Activated CD8-positive, alpha-beta memory T cell treated with anti-CD3 and anti-CD28 coated beads for 4 hours (primary cell): ENCODE data around the gene HIRA.

Source experiments
- DNase-seq, 2 donors: peaks; one replicate each; pipeline ENCODE4 v3.0.0-alpha.2; 2020; ENCODE audit warnings: low read depth in 2 of 2

The HIRA gene

GRCh38 chr22:19407649-19408606 is 23.6 kb downstream of the HIRA start:
- DNase-seq, result no peak

GRCh38 chr22:19406846-19407245 is 24.7 kb downstream of the HIRA start:
- no peak for DNase-seq

- DNase-seq, result no peak
Measured at GRCh38 chr22:19406281-19406811, 25.2 kb downstream of the HIRA start.

DNA sequence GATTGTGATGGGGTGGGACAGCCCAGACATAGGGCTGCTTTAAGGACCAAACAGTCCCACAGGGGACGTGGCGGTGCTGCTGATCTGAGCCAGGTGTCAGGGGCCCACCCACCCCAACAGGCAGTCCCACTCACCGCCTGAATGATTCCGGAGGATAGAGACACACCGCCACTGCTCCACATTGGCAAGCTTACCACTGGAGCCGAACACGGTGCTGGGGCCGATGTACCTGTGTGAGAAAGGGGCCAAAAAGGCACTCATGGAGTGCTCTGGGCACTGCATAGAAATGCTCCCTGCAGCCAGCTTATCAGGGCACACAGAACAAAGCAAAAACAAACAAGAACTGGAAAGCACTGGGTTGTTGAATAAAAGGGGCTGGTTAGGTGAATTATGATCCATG is 25.9 kb downstream of the HIRA start:
- DNase-seq, result no peak

DNA sequence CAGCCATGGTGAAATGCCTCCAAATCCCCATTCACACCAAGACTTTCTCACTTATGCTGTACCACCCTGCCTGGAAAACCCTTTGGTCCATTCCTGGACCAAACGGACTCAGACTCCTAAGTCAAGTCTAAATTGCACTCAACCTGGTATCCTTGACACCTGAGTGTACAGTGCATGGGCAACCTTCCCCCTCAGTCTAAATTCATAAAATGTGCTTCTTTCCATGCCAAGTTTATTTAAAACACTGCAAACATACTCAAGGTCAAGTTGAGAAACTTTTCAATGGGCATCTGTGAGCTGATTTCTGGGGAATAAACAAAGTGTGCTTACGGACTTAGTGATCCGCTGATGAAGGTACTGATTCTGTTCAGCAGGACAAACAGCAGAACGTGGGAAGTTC is 26.4 kb downstream of the HIRA start:
- DNase-seq, result no peak

DNA sequence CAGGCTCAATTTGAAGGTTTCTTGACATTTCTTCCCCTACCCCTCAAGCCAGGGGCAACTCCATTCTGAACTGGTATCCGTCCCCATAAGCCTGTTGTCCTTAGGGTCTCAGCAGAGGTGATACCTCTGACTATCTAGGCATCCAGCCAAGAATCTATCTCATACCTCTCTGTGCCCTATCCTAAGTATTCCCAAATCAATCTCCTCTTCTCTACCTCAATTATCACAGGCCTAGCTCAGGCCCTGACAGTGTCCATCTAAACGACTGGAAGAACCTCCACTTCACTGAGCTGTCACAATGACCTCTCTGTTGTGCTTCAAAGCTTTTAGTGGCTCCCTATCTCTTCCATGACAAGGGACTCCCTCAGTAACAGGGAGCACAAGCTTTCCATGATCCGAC is 26.9 kb downstream of the HIRA start:
- no peak for DNase-seq

- DNase-seq, result no peak
Measured at GRCh38 chr22:19402642-19403191, 28.8 kb downstream of the HIRA start.

DNA sequence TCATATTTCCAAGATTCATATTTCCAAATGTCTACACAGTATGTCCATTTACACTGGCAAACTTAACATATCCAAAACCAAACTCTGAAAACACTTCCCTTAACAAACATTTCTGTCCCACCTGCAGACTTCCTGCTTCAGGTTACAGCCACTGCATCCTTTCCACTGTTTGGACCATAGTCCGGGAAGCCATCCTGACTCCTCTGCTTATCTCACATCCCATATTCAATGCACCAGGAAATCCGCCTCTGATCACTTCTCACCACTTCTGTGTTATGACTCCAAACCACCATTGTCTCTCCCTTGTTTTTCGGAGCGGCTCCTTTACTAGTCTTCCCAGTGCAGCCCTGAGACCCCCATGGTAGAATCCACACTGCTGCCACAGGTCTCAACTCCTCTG is 30.1 kb downstream of the HIRA start:
- DNase-seq, result no peak

DNA sequence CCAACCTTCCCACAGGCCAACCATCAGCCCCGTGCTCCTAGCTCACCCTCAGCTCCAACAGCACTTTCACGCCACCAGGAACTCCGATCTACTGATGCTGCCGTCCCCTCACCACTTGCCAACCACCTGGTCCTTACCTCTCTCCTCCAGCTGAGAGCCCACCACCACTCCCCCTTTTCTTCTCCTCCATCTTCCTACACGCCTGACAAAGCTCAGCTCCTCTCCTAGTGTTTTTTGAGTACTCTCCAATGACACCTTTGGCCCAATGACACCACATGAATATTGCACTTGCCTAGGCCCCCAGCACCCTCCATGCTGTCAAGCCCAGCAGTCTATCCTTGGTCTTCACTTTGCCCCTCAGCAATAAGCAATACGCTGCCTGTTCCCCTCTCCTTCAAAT is 30.7 kb downstream of the HIRA start:
- no peak for DNase-seq

DNA sequence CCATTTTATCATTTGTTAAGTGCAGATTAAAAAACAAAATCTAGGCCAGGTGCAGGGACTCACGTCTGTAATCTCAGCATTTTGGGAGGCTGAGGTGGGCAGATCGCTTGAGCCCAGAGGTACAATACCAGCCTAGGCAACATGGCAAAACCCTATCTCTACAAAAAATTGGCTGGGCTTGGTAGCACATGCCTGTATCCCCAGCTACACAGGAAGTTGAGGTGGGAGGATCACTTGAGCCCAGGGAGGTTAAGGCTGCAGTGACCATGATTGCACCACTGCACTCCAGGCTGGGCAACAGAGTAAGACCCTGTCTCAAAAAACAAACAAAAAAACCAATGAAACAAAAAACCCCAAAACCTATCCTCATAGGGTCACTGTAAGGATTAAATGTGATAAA is 32.9 kb downstream of the HIRA start:
- DNase-seq, result no peak

GRCh38 chr22:19398206-19398605 is 33.3 kb downstream of the HIRA start:
- no peak for DNase-seq

GRCh38 chr22:19397734-19398104 is 33.8 kb downstream of the HIRA start:
- DNase-seq, result no peak

GRCh38 chr22:19396934-19397733 is 34.4 kb downstream of the HIRA start:
- no peak for DNase-seq

GRCh38 chr22:19396561-19396933 is 35.0 kb downstream of the HIRA start:
- no peak for DNase-seq

DNA sequence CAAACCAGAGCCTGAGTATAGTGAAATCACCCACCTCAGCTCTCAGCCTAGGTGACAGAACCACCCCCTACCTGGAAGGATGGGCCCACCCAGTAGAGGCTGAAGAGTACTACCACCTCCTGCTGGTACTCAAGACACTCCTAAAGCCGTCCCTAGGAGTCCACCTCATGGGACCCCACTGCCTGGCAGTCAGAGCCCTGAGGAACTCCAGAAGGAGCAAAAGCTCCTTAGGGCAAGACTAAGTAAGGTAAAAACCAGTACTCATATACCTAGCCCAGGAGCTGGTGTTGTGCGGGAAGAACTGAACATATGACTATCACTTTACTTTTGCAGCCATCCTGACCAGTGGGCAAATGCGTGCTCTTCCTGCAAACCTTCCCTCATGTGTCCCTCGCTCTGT is 36.3 kb downstream of the HIRA start:
- DNase-seq, result no peak

DNA sequence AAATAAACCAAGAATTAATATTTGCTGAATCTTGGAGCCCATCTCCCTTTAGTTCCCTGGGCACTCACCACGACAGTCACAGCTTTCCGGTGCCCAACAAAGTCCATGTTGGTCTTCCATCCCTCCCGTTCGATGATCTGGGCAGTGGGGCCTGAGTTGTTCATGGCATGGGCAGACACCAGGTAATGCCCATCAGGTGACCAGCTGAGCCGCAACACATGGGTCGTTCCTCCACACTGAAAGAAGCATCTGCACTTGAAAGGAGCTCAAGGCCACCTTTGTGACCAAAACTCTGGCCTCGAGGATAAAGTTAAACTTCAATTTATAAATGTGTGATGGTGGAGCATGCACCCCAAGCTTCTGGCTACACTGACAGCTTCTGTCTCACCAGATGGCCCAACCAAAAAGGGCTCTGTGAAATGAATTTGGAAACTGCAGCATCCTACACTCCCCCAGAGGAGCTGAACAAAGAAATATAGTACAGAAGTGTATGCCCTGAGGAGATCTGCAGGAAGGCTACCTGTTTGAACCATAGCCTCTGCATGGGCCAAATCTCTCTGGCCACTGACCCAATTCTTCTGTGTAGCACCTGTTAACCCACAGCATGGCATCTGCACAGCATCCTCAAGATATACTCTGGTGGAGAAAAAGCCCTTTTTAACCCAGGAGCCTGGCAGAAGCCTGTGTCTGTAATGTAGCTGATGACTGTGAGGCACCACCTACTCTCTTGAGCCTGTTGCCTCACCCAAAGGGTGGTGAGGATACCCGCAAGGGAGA is 37.1 kb downstream of the HIRA start:
- DNase-seq, result no peak

- no peak for DNase-seq
Measured at GRCh38 chr22:19393704-19394103, 37.8 kb downstream of the HIRA start.

GRCh38 chr22:19387575-19387974 is 44.0 kb downstream of the HIRA start:
- DNase-seq, result no peak

DNA sequence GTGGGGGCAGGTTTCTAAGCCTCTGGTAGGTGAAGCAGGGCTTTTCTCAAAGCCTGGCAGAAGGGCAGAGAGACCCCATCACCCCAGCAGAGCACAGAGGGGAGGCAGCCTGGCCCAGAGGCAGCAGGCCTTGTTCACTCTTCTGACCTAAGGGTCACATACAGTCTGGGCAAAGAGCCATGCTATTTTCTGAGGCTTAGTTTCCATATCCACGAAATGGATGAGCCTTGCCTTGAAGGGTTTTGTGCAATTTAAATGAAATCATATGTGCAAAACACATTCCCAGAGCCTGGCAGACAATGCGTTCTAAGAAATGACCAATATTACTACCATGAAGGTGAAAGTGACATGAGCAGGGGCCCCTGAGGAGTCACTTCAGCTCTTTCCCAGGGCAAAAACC is 44.5 kb downstream of the HIRA start:
- no peak for DNase-seq

DNA sequence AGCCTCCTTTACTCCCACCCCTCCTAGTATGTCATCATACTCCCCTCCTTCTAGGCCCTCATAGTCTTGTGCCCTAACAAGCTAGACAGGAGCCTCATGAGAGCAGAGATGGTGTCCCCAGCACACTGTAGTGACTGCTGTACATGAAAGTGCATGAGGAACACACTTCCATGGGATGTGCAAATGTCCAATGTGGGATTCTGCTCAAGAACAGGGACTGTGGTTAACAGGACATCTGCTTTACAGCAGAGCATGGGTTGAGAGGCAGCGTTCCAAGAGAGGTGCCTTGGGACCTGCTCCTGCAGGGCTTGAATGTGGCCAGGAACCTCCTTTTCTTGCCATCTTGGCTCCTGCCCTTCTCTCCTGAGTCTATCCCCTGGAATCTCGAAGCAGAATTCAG is 45.3 kb downstream of the HIRA start:
- DNase-seq, result no peak

GRCh38 chr22:19385221-19385906 is 46.2 kb downstream of the HIRA start:
- no peak for DNase-seq
